GM19099 (cell line): ENCODE measurements around the gene HES6.

Experiments
- POLR2A ChIP-seq: IDR thresholded peaks from 3 replicates; pipeline ENCODE4 v1.6.1; 2011; ENCODE audit warnings: low read depth; ENCODE audit not compliant: insufficient read length; ENCODE audit errors: extremely low read depth

The HES6 gene

GRCh38 chr2:238239863-238240756 lies at the start of gene HES6:
Gene HES6 (minus strand): TSS chr2:238240038. CDS start chr2:238239905, 133 bp downstream.
- TF ChIP-seq POLR2A: peak; percentile 92

GRCh38 chr2:238289574-238289973 lies 49.7 kb upstream of the HES6 start:
- no peak for TF ChIP-seq POLR2A

GRCh38 chr2:238288650-238289573 lies 49.1 kb upstream of the HES6 start:
- peak; percentile 74 for TF ChIP-seq POLR2A

GRCh38 chr2:238287737-238288649 lies 48.2 kb upstream of the HES6 start, which contains the start of gene PER2:
Gene PER2 (minus strand): TSS chr2:238288610. CDS start chr2:238277936, 10,674 bp downstream.
- TF ChIP-seq POLR2A: no peak

- no peak for TF ChIP-seq POLR2A
Observed at GRCh38 chr2:238286987-238287736, 47.3 kb upstream of the HES6 start.

- TF ChIP-seq POLR2A: no peak
Observed at GRCh38 chr2:238286551-238286950, 46.7 kb upstream of the HES6 start.

- TF ChIP-seq POLR2A: no peak
Observed at GRCh38 chr2:238286095-238286494, 46.3 kb upstream of the HES6 start.

GRCh38 chr2:238285653-238286082 lies 45.8 kb upstream of the HES6 start:
- TF ChIP-seq POLR2A: no peak

GRCh38 chr2:238284802-238285515 lies 45.1 kb upstream of the HES6 start:
- TF ChIP-seq POLR2A: no peak

- no peak for TF ChIP-seq POLR2A
Observed at GRCh38 chr2:238282861-238283738, 43.3 kb upstream of the HES6 start.

- no peak for TF ChIP-seq POLR2A
Observed at GRCh38 chr2:238281826-238282480, 42.1 kb upstream of the HES6 start.
